ENCODE results near the gene GAS7.

GAS7 gene

DNA sequence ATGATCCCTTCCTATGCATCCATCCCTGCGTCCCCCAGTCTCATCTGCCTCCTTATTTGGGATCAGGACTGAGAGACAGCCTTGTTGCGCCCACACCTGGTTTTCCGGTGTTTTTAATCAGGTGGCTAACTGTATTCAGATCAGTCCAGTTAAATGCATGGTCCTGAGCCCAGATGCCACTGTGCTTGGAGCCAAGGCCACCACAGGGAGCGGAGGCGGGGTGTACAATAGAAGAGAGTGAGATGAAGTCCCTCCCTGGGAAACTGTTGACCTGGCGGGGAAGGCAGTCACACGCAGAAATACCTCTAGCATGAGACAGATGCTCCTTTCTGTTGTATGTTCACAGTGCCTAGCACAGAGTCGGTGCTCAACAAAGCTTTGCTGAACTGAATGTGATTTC lies 299.6 kb downstream of the GAS7 start:
- no peaks in the 10 kb centered on the region for H3K9me3 ChIP-seq (ENCODE audit: control insufficient read depth, insufficient read depth, low read depth, low read length)
- no peak overlapping the region for H3K4me3 ChIP-seq (ENCODE audit: low read depth, low read length)
- H3K36me3 ChIP-seq (ENCODE audit: control insufficient read depth, insufficient read depth, low read length), result no peaks in the 10 kb centered on the region
- H3K27ac ChIP-seq (ENCODE audit: low read depth, low read length), result no peak overlapping the region
- no peaks in the 10 kb centered on the region for H3K27me3 ChIP-seq (ENCODE audit: control insufficient read depth, insufficient read depth, low read length)
- H3K9ac ChIP-seq (ENCODE audit: low read length), result no peak overlapping the region
- 0 out of 2 replicates have a peak, but pooled peaks cover 4% of the 10 kb centered on the region for H3K4me1 ChIP-seq (ENCODE audit: control insufficient read depth, insufficient read depth, low read length)

DNA sequence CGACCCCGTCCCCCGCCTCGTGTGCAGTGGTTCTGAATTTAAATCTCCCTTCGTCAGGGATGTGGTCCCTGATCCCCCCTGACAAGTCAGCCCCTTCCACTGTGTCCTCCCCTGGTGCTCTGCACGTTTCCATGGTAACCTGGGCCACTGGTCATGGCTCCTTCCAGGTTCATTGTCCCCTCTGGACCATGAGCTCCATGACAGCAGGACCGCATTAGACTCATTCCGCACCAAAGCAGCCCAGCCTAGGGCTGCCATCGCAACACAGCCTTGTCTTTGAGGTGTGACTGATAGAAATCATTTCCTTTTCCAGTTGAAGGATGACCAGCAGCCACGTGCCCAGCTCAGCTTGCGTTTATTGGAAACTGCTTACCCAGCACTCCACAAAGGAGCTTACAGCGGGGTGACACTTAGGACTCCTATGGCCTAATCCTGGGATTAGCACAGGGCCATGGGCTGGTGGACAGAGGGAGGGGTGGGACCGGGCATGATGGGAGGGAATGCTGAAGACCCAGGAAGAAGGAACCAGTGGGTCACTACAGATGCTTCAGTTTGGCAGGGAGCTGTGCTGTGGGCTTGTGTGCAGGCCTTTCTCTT lies 300.9 kb downstream of the GAS7 start:
- no peak overlapping the region for H3K9ac ChIP-seq (ENCODE audit: low read length)
- no peaks in the 10 kb centered on the region for H3K36me3 ChIP-seq (ENCODE audit: control insufficient read depth, insufficient read depth, low read length)
- no peak overlapping the region for H3K4me3 ChIP-seq (ENCODE audit: low read depth, low read length)
- no peaks in the 10 kb centered on the region for H3K27me3 ChIP-seq (ENCODE audit: control insufficient read depth, insufficient read depth, low read length)
- H3K9me3 ChIP-seq (ENCODE audit: control insufficient read depth, insufficient read depth, low read depth, low read length), result no peaks in the 10 kb centered on the region
- H3K4me1 ChIP-seq (ENCODE audit: control insufficient read depth, insufficient read depth, low read length), result 0 out of 2 replicates have a peak, but pooled peaks cover 4% of the 10 kb centered on the region
- H3K27ac ChIP-seq (ENCODE audit: low read depth, low read length), result no peak overlapping the region

GRCh38 chr17:9895923-9896322 lies 302.5 kb downstream of the GAS7 start:
- Histone ChIP-seq H3K9ac (ENCODE audit: low read length) (no peak overlapping the region), H3K4me1 (ENCODE audit: control insufficient read depth, insufficient read depth, low read length) (0 out of 2 replicates have a peak, but pooled peaks cover 4% of the 10 kb centered on the region), H3K27ac (ENCODE audit: low read depth, low read length) (no peak overlapping the region), H3K9me3 (ENCODE audit: control insufficient read depth, insufficient read depth, low read depth, low read length) (no peaks in the 10 kb centered on the region), H3K4me3 (ENCODE audit: low read depth, low read length) (no peak overlapping the region), H3K27me3 (ENCODE audit: control insufficient read depth, insufficient read depth, low read length) (no peaks in the 10 kb centered on the region), H3K36me3 (ENCODE audit: control insufficient read depth, insufficient read depth, low read length) (no peaks in the 10 kb centered on the region)

GRCh38 chr17:9894231-9894630 lies 304.2 kb downstream of the GAS7 start:
- H3K27ac ChIP-seq (ENCODE audit: low read depth, low read length), result no peak overlapping the region
- no peak overlapping the region for H3K4me3 ChIP-seq (ENCODE audit: low read depth, low read length)
- H3K9ac ChIP-seq (ENCODE audit: low read length), result no peak overlapping the region
- peaks cover 4% of the 10 kb centered on the region; the same call in 1 of the 2 replicates for H3K4me1 ChIP-seq (ENCODE audit: control insufficient read depth, insufficient read depth, low read length)
- no peaks in the 10 kb centered on the region for H3K27me3 ChIP-seq (ENCODE audit: control insufficient read depth, insufficient read depth, low read length)
- H3K36me3 ChIP-seq (ENCODE audit: control insufficient read depth, insufficient read depth, low read length), result no peaks in the 10 kb centered on the region
- no peaks in the 10 kb centered on the region for H3K9me3 ChIP-seq (ENCODE audit: control insufficient read depth, insufficient read depth, low read depth, low read length)

DNA sequence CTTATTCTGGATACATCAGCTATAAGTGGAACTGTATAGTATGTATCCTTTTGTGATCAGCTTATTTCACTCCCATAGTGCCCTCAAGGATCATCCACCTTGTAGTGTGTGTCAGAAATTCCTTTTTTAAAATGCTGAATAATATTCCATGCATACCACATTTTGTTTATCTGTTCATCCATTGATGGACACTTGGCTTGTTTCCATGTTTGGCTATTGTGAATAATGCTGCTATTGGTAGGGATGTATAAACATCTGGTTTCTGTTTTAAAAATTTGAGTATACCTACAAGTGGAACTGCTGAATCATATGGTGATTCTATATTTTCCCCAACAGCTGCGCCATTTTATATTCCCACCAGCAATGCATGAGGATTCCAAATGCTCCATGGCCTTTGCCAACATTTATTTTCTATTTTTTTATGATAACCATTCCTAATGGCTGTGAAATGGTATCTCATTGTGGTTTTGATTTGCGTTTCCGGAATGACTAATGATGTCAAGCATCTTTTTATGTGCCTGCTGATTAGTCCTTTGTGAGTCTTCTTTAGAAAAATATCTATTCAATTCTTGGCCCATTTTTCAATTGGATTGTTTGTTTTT lies 304.9 kb downstream of the GAS7 start:
- Histone ChIP-seq H3K27ac (ENCODE audit: low read depth, low read length) (no peak overlapping the region), H3K27me3 (ENCODE audit: control insufficient read depth, insufficient read depth, low read length) (no peaks in the 10 kb centered on the region), H3K9me3 (ENCODE audit: control insufficient read depth, insufficient read depth, low read depth, low read length) (no peaks in the 10 kb centered on the region), H3K9ac (ENCODE audit: low read length) (no peak overlapping the region), H3K4me1 (ENCODE audit: control insufficient read depth, insufficient read depth, low read length) (peaks cover 3% of the 10 kb centered on the region; the same call in 1 of the 2 replicates), H3K36me3 (ENCODE audit: control insufficient read depth, insufficient read depth, low read length) (no peaks in the 10 kb centered on the region), H3K4me3 (ENCODE audit: low read depth, low read length) (no peak overlapping the region)

DNA sequence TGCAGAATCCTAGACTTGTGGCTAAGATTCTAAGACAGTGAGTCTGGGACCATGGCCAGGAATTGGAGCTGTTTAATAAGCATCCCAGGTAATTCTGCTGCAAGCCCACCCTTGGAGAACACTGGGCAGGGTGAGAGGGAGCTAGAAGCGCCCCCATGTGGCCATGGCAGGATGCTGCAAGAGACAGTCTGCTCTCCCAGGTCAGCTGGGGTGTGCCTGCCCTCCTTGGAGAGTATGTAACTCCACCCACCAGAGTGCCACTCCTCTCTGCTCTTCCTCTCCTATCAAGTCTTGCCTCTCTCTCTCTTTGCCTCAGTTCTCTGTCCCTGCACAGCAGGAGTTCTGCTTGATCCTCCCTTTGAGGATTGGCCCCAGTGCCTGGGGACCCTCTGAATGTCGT lies 308.3 kb downstream of the GAS7 start:
- no peak overlapping the region for H3K4me3 ChIP-seq (ENCODE audit: low read depth, low read length)
- no peaks in the 10 kb centered on the region for H3K9me3 ChIP-seq (ENCODE audit: control insufficient read depth, insufficient read depth, low read depth, low read length)
- H3K9ac ChIP-seq (ENCODE audit: low read length), result no peak overlapping the region
- H3K4me1 ChIP-seq (ENCODE audit: control insufficient read depth, insufficient read depth, low read length), result peaks cover 3% of the 10 kb centered on the region; the same call in 1 of the 2 replicates
- no peaks in the 10 kb centered on the region; the same call in 1 of the 2 replicates for H3K27me3 ChIP-seq (ENCODE audit: control insufficient read depth, insufficient read depth, low read length)
- H3K36me3 ChIP-seq (ENCODE audit: control insufficient read depth, insufficient read depth, low read length), result no peaks in the 10 kb centered on the region
- H3K27ac ChIP-seq (ENCODE audit: low read depth, low read length), result no peak overlapping the region

DNA sequence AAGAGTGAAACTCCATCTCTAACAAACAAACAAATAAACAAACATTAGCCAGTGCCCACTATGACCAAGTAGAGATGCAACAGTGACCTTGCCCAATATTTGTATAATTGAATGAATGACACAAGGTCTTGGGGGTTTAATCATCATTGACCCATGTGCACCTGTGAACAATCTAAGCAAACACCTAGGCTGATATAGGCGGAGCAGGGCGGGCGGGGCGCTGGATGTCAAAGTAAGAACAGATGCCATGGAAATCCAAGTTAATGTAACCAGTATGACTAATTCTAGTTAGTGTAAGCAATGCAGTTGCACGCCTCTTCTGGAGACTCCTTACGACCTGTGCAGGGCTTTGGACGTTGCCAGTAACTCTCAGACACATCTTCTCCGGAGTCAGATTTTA lies 310.9 kb downstream of the GAS7 start:
- no peak overlapping the region for H3K27ac ChIP-seq (ENCODE audit: low read depth, low read length)
- peaks cover 16% of the 10 kb centered on the region for H3K9me3 ChIP-seq (ENCODE audit: control insufficient read depth, insufficient read depth, low read depth, low read length)
- peaks cover 3% of the 10 kb centered on the region; the same call in 1 of the 2 replicates for H3K4me1 ChIP-seq (ENCODE audit: control insufficient read depth, insufficient read depth, low read length)
- H3K27me3 ChIP-seq (ENCODE audit: control insufficient read depth, insufficient read depth, low read length), result no peaks in the 10 kb centered on the region; the same call in 1 of the 2 replicates
- H3K36me3 ChIP-seq (ENCODE audit: control insufficient read depth, insufficient read depth, low read length), result no peaks in the 10 kb centered on the region
- H3K4me3 ChIP-seq (ENCODE audit: low read depth, low read length), result no peak overlapping the region
- H3K9ac ChIP-seq (ENCODE audit: low read length), result no peak overlapping the region

DNA sequence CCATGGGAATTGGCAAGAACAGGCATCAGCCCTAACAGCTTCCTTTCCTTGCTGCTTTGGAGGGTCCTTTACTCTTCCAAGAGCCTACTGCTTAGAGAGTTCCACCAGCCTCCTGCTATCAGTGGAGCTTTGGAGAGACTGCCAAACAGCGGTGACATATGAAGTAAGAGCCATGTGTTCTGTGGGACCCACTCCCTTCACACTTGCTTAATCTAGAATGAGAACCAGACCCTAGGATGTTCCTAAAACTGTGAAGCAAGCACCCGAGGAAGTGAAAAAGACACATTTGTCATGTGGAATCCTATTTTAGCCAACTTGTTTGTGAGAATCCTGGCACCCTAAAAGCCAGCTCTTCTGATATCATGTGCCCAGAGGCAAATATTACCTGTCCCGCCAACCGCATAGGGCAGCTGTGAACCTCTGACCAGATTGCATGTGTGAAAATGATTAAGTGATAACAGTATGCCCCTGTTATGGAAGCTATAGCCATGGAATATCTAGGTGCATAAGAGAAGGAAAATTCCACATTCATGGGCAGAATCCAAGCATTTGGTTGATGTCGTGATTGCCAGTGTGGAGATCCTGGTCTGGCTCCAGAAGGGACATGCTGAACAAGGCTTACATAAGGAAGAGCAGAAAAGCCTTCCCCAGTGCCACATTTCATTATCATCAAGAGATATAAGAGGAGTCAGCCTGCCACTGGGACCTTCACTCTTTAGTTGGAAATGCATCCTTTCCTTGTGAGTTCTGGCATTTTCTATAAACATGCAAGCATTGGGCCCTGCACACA lies 312.1 kb downstream of the GAS7 start:
- Histone ChIP-seq H3K4me3 (ENCODE audit: low read depth, low read length) (no peak overlapping the region), H3K9ac (ENCODE audit: low read length) (no peak overlapping the region), H3K36me3 (ENCODE audit: control insufficient read depth, insufficient read depth, low read length) (no peaks in the 10 kb centered on the region), H3K27me3 (ENCODE audit: control insufficient read depth, insufficient read depth, low read length) (no peaks in the 10 kb centered on the region; the same call in 1 of the 2 replicates), H3K9me3 (ENCODE audit: control insufficient read depth, insufficient read depth, low read depth, low read length) (peaks cover 23% of the 10 kb centered on the region), H3K4me1 (ENCODE audit: control insufficient read depth, insufficient read depth, low read length) (peaks cover 3% of the 10 kb centered on the region; the same call in 1 of the 2 replicates), H3K27ac (ENCODE audit: low read depth, low read length) (no peak overlapping the region)

GRCh38 chr17:9883451-9883850 lies 315.0 kb downstream of the GAS7 start:
- no peak overlapping the region for H3K9ac ChIP-seq (ENCODE audit: low read length)
- H3K27ac ChIP-seq (ENCODE audit: low read depth, low read length), result no peak overlapping the region
- H3K4me3 ChIP-seq (ENCODE audit: low read depth, low read length), result no peak overlapping the region
- no peaks in the 10 kb centered on the region; the same call in 1 of the 2 replicates for H3K27me3 ChIP-seq (ENCODE audit: control insufficient read depth, insufficient read depth, low read length)
- H3K9me3 ChIP-seq (ENCODE audit: control insufficient read depth, insufficient read depth, low read depth, low read length), result peaks cover 23% of the 10 kb centered on the region
- no peaks in the 10 kb centered on the region for H3K36me3 ChIP-seq (ENCODE audit: control insufficient read depth, insufficient read depth, low read length)
- no peaks in the 10 kb centered on the region for H3K4me1 ChIP-seq (ENCODE audit: control insufficient read depth, insufficient read depth, low read length)

- no peaks in the 10 kb centered on the region for H3K4me1 ChIP-seq (ENCODE audit: control insufficient read depth, insufficient read depth, low read length)
- H3K27ac ChIP-seq (ENCODE audit: low read depth, low read length), result no peak overlapping the region
- no peak overlapping the region for H3K4me3 ChIP-seq (ENCODE audit: low read depth, low read length)
- peaks cover 23% of the 10 kb centered on the region for H3K9me3 ChIP-seq (ENCODE audit: control insufficient read depth, insufficient read depth, low read depth, low read length)
- no peak overlapping the region for H3K9ac ChIP-seq (ENCODE audit: low read length)
- no peaks in the 10 kb centered on the region for H3K27me3 ChIP-seq (ENCODE audit: control insufficient read depth, insufficient read depth, low read length)
- H3K36me3 ChIP-seq (ENCODE audit: control insufficient read depth, insufficient read depth, low read length), result no peaks in the 10 kb centered on the region
Observed at GRCh38 chr17:9880582-9880999, 317.8 kb downstream of the GAS7 start.

All from HUES6 (cell line).